Measurements from ENCODE around the gene MRPS18A.
A peak's percentile ranks its signal among the peaks of the same experiment; 100 is the strongest.
"Not testable (repeated sequence)": the region's sequence is repeated elsewhere in the genome, so short reads cannot be mapped to it uniquely, and the experiment has no call there.

MRPS18A gene

DNA sequence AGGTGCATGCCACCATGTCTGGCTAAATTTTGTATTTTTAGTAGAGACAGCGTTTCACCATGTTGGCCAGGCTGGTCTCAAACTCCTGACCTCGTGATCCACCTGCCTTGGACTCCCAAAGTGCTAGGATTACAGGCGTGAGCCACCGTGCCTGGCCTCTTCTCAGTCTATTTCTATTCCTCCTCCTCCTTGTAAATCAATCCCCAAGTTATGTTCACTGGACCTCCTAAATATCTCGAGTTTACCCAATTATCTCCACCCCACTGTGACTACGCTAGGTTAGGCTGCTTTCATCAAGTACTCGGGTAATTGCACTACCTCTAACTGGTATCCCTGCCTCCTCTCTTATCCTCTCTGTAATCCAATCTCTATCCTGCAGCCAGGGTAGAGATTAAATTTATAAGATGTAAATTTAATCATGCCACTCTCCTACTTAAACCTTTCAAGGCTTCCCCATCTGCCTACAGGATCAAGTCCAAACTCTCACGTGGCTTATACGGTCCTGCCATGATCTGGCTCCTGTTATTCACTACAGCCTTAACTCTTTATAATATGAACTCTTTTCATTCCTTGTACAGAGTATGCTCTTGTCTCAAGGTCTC is 52.8 kb downstream of the MRPS18A start:
- DNase-seq (ENCODE audit: low spot score), result no peak

DNA sequence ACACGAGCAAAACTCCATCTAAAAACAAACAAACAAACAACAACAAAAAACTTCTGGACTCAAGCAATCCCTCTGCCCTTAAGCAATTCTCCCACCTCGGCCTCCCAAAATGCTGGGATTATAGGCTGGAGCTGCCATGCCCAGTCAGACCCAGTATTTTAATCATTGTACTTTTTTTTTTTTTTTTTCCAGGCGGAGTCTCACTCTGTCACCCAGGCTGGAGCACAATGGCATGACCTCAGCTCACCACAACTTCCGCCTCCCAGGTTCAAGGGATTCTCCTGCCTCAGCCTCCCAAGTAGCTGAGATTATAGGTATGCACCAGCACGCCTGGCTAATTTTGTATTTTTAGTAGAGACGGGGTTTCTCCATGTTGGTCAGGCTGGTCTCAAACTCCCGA is 54.6 kb downstream of the MRPS18A start:
- DNase-seq (ENCODE audit: low spot score), result not testable (repeated sequence)

DNA sequence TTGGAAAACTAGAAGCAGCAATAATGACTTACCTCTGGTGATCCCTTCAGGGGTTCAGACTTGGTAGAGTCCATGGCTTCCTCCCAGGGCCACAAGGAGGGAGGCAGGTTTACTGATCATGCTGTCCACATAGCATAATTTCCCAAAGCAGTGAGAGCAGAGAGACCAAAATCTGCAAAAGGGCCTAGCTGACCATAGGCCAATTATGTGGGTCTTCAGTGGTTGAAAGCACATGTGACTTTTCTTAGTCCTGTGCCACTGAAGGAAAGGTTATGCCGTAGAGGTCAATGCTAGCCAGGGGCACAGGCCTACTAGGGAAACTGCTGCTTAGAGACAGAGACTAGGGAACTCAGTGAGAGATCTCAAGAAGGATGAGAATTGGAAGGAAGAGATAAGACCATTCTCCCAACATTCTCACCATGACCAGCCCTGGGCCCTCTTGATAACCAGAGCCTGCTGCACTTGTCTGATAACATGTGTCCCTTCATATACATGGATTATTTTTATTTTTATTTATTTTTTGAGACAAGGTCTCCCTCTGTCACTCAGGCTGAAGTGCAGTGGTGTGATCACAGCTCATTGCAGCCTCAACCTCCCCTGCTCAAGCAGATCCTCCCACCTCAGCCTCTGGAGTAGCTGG is 56.5 kb downstream of the MRPS18A start:
- DNase-seq (ENCODE audit: low spot score), result no peak

- DNase-seq (ENCODE audit: low spot score), result peak; percentile 87
Measured at GRCh38 chr6:43629505-43630300, 57.9 kb downstream of the MRPS18A start.

- DNase-seq (ENCODE audit: low spot score), result peak; percentile 83
Measured at GRCh38 chr6:43629104-43629504, 58.5 kb downstream of the MRPS18A start, which contains the start of gene GTPBP2. GTPBP2 (minus strand) TSS chr6:43629264; CDS start chr6:43629162, 102 bp downstream.

GRCh38 chr6:43628393-43629103 is 59.0 kb downstream of the MRPS18A start:
- DNase-seq (ENCODE audit: low spot score), result peak; percentile 51

GRCh38 chr6:43627008-43627825 is 60.4 kb downstream of the MRPS18A start:
- DNase-seq (ENCODE audit: low spot score), result peak; percentile 52

GRCh38 chr6:43625393-43625992 is 62.1 kb downstream of the MRPS18A start:
- DNase-seq (ENCODE audit: low spot score), result no peak

DNA sequence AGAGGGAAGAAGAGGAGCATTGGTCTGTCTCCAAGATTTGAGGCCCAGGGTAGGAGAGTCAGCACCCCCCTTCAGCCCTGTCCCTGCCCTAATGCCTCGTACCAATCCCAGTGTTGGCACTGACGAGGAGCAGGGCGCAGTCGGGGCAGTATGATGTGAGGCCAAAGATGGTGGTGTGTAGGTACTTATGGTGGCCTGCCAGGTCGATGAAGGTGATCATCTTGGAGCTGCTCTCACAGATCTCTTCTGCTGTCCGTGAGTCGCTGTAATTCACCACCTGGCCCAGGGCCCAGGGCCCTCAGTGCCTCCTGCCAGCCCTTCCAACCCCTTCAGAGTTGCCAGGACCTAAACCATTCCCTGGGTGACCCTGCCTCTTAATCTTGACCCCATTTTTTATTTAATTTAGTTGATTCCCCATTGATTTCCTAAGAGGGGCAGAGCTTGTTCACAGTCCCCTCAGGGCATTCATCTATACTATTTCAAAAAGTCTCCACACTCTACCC is 62.8 kb downstream of the MRPS18A start:
- no peak for DNase-seq (ENCODE audit: low spot score)

GRCh38 chr6:43623880-43624785 is 63.5 kb downstream of the MRPS18A start:
- no peak for DNase-seq (ENCODE audit: low spot score)

DNA sequence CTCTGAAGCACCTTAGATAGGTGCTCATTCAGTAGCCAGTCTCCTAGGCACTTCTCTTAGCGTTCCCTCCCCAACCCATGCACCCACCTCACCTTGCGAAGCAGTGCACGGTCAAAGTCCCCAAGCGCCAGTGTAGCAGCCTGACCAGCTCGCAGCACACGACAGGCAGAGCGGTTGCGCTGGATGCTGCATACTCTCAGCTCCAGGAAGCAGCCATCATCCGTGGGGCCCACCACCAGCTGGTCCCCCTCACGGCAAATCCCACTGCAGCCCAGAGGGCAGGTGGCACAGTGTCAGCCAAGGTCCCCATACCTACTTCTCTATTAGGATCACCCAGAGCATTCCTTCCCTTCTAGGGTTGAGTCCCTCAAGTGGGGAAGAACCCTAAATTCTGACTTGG is 65.0 kb downstream of the MRPS18A start:
- no peak for DNase-seq (ENCODE audit: low spot score)

DNA sequence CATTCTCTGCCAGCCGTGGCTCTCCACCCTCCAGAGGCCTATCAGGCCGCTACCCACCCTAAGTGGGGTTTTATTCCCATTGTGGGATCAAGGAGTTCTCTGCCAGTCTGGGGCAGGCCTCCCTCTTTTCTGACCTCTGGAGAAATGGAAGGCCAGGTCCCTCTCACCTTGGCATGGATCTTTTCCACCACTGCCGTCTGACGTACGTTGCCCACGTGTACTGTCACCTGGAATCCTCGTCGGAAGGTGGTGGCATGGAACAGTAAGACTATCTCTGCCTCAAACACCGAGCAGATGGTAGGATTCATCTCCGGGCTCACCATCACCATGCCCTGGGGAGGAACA is 65.8 kb downstream of the MRPS18A start:
- no peak for DNase-seq (ENCODE audit: low spot score)

Data from HuH-7 (cell line).